Right renal cortex interstitium (tissue), 3 donors: ENCODE results near the gene APBB2. TPM values are rescaled to one million over a fixed set of nuclear protein-coding genes. Genes with fewer than 3 reads are reported as not detected.

Source experiments
- DNase-seq, 3 donors: peaks; one replicate each; pipeline ENCODE4 v3.0.0-alpha.2; 2013; ENCODE audit warnings: low read depth in 3 of 3, low spot score in 2 of 3
- polyA plus RNA-seq, 3 donors: library from polyadenylated mRNA; unstranded; fragments of 120-200 nt; gene quantifications; one replicate each; pipeline ENCODE4 v1.2.1, GENCODE V29; 2013; ENCODE audit not compliant: insufficient read length in 3 of 3

The APBB2 gene
- polyA plus RNA-seq, 3 donors: 46.8 to 52.3 (median 47.7) TPM

- DNase-seq: no peak
Observed at GRCh38 chr4:41196633-41197332, 17.6 kb downstream of the APBB2 start.

GRCh38 chr4:41192136-41192535 is 22.2 kb downstream of the APBB2 start:
- DNase-seq: no peak

GRCh38 chr4:41189666-41190065 is 24.7 kb downstream of the APBB2 start:
- no peak for DNase-seq

- DNase-seq: no peak
Observed at GRCh38 chr4:41189076-41189475, 25.3 kb downstream of the APBB2 start.

GRCh38 chr4:41185614-41186592 is 28.4 kb downstream of the APBB2 start:
- DNase-seq: no peak

GRCh38 chr4:41184009-41184408 is 30.3 kb downstream of the APBB2 start:
- no peak for DNase-seq

GRCh38 chr4:41183021-41183553 is 31.3 kb downstream of the APBB2 start:
- no peak for DNase-seq

GRCh38 chr4:41181037-41181436 is 33.3 kb downstream of the APBB2 start:
- no peak for DNase-seq

GRCh38 chr4:41179498-41180195 is 34.7 kb downstream of the APBB2 start:
- no peak for DNase-seq

GRCh38 chr4:41178372-41179370 is 35.7 kb downstream of the APBB2 start:
- DNase-seq: no peak

- no peak for DNase-seq
Observed at GRCh38 chr4:41177016-41177415, 37.3 kb downstream of the APBB2 start.

- DNase-seq: no peak
Observed at GRCh38 chr4:41176340-41176739, 38.0 kb downstream of the APBB2 start.

GRCh38 chr4:41175794-41176193 is 38.5 kb downstream of the APBB2 start:
- no peak for DNase-seq

GRCh38 chr4:41174444-41174843 is 39.9 kb downstream of the APBB2 start:
- DNase-seq: no peak

- no peak for DNase-seq
Observed at GRCh38 chr4:41172786-41173185, 41.6 kb downstream of the APBB2 start.

- no peak for DNase-seq
Observed at GRCh38 chr4:41169256-41169800, 45.0 kb downstream of the APBB2 start.

- no peak for DNase-seq
Observed at GRCh38 chr4:41167191-41167590, 47.2 kb downstream of the APBB2 start.

GRCh38 chr4:41164405-41164804 is 49.9 kb downstream of the APBB2 start:
- DNase-seq: no peak

GRCh38 chr4:41161355-41161754 is 53.0 kb downstream of the APBB2 start:
- no peak for DNase-seq
